Colonic mucosa (tissue), 4 donors: ENCODE results near the gene TEAD3. TPM values are rescaled to one million over a fixed set of nuclear protein-coding genes. Genes with fewer than 3 reads are reported as not detected.

ENCODE experiments used
- DNase-seq: peaks from one replicate; pipeline ENCODE4 v3.0.0-alpha.2; 2020
- H3K27ac ChIP-seq: fragments of 200-600 bp; one replicate; pipeline ENCODE4 v1.8.0; 2021
- H3K27me3 ChIP-seq: fragments of 200-600 bp; one replicate; pipeline ENCODE4 v1.8.0; 2021
- H3K36me3 ChIP-seq: fragments of 200-600 bp; one replicate; pipeline ENCODE4 v1.8.0; 2021
- H3K4me1 ChIP-seq: fragments of 200-600 bp; one replicate; pipeline ENCODE4 v1.8.0; 2021; ENCODE audit warnings: mild to moderate bottlenecking
- H3K4me3 ChIP-seq: fragments of 200-600 bp; one replicate; pipeline ENCODE4 v1.8.0; 2021
- H3K9ac ChIP-seq, 2 donors: one replicate each; pipeline ENCODE4 v1.7.0; 2013; ENCODE audit warnings: control low read depth in 2 of 2, low read depth in 2 of 2, low read length in 2 of 2
- H3K9me3 ChIP-seq: fragments of 200-600 bp; one replicate; pipeline ENCODE4 v1.8.0; 2021
- intact Hi-C: fragments of 100-400 bp; cut with DNase I; formaldehyde crosslinking; loops from one replicate; pipeline ENCODE4 v1.14.1; 2022
- total RNA-seq, 2 donors: library from RNA; stranded (reverse); fragmentation: NEBNext Ultra II Directional in 1 of 2; extraction: Animal tissue kit (Norgen Biotek cat#: 25700) in 1 of 2; gene quantifications; one replicate each; pipeline ENCODE4 v1.2.1, GENCODE V29; 2021
- TF ChIP-seq, protein P1 (sequence below): fragments of 200-600 bp; IDR thresholded peaks from one replicate; pipeline ENCODE4 v1.8.0; 2022; ENCODE audit warnings: antibody characterized with exemption, mild to moderate bottlenecking
- donor health status: healthy.
- donor health status: DM: no; HTN: no; CAD: no.
- donor health status: DM: no; HTN: no; CAD: no.

The TEAD3 gene
- total RNA-seq, 2 donors from 2014 or later = 24.5 to 38.4 TPM

DNA sequence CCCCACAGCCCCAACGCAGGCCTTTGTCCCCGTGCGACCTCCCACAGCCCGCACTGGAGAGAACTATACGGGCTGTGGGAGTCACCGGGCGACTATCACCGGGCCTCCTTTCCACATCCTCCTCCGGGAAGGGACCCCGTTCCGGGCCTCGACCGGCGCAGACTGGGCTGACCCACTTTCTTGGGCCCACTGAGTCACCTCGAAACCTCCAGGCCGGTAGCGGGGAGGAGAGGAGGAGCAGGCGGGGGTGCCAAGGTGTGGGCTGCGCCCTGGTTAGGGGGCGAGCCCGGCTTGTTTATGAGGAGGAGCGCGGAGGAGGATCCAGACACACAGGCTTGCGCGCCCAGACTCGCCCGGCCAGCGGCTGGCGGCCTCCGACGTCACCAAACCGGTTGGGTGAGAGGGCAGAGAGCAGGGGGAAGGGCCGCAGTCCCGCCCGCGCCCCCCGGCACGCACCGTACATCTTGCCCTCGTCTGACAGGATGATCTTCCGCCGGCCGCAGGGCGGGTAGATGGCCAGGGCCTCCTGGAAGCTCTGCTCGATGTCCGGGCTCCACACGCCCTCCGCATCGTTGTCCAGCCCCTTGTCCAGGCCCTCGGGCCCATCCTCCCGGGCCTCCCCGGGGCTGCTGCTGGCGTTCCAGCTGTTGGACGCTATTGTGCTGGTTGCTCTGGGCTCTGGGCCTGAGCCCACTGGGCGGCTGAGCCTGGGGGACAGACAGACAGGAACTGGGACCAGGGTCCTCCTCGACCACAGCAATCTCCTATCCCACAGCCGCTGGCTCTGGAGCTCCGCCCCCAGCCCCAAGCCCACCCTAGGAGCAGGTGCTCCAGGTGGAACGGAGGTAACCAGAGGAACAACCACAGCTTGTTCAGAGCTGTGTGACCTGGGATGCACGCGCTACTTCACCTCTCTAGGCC lies 10.6 kb downstream of the TEAD3 start:
- H3K9ac ChIP-seq = peak overlapping the region; percentile 68 to 89
- peak overlapping the region; percentile 23 for H3K4me3 ChIP-seq

DNA sequence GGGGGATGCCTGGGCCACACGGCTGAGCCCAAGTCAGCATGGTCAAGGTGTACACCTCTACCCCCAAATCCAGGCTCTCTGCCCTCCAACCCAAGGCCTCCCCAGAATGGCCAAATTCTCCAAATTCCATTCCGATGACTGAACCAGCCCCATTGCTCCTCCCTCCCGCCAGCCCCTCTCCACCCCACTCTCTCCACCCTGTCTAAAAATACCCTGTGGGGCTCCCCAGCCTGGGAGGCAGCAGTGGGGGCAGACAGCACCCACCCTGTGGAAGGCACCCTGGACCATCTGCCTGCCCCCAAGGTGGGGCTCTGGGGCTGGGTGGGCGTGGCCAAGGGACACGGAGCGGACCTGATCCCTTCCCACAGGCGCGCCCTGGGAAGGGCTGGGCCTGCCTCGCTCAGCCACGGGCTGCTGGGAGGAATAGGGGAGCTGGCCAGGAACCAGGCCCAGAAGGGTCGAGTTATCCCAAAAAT lies 11.4 kb downstream of the TEAD3 start:
- peak; percentile 81 for DNase-seq
- intact Hi-C loops = no loop called here
- no peaks in the 10 kb centered on the region for H3K27me3 ChIP-seq
- H3K9ac ChIP-seq = peak overlapping the region; percentile 68 to 89
- peaks cover 32% of the 10 kb centered on the region for H3K4me1 ChIP-seq
- H3K36me3 ChIP-seq = no peaks in the 10 kb centered on the region
- peak overlapping the region; percentile 23 for H3K4me3 ChIP-seq
- TF ChIP-seq, protein P1, sequence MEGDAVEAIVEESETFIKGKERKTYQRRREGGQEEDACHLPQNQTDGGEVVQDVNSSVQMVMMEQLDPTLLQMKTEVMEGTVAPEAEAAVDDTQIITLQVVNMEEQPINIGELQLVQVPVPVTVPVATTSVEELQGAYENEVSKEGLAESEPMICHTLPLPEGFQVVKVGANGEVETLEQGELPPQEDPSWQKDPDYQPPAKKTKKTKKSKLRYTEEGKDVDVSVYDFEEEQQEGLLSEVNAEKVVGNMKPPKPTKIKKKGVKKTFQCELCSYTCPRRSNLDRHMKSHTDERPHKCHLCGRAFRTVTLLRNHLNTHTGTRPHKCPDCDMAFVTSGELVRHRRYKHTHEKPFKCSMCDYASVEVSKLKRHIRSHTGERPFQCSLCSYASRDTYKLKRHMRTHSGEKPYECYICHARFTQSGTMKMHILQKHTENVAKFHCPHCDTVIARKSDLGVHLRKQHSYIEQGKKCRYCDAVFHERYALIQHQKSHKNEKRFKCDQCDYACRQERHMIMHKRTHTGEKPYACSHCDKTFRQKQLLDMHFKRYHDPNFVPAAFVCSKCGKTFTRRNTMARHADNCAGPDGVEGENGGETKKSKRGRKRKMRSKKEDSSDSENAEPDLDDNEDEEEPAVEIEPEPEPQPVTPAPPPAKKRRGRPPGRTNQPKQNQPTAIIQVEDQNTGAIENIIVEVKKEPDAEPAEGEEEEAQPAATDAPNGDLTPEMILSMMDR = no peak
- peak overlapping the region; percentile 94 for H3K27ac ChIP-seq
- no peaks in the 10 kb centered on the region for H3K9me3 ChIP-seq

More for the DNA sequence above, 10.6 kb downstream of the TEAD3 start:
- intact Hi-C loops = no loop called here
- peak overlapping the region; percentile 94 for H3K27ac ChIP-seq
- peaks cover 32% of the 10 kb centered on the region for H3K4me1 ChIP-seq
- TF ChIP-seq, protein P1 = no peak
- H3K9me3 ChIP-seq = no peaks in the 10 kb centered on the region
- H3K36me3 ChIP-seq = no peaks in the 10 kb centered on the region
- DNase-seq = peak; percentile 94
- H3K27me3 ChIP-seq = no peaks in the 10 kb centered on the region

DNA sequence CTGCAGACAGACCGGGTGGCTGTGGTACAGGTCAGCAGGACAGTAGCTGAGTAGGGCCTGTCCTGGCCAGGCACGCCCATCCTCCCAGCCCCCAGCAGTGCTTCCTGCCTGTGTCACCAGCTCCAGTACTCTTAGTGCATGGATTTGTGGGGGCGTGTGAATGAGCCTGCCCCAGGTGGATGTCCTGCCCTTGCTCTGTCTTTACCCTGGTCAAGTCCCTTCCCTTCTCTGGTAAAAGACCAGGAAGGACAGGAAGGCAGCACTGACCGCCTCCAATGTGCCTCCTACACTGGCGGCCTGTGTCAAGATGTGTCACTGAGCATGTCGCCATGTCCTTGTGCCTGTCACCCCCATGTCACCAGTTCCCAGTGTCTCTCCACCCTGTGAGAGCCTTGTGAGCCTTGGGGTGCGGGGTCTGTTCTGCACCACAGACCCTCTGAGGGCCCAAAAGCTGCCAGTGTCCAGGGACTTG lies 11.9 kb downstream of the TEAD3 start:
- intact Hi-C loops = no loop called here
- H3K4me3 ChIP-seq = no peak overlapping the region
- DNase-seq = no peak
- TF ChIP-seq, protein P1 = no peak
- H3K27me3 ChIP-seq = no peaks in the 10 kb centered on the region
- peak overlapping the region; percentile 94 for H3K27ac ChIP-seq
- H3K9me3 ChIP-seq = no peaks in the 10 kb centered on the region
- H3K4me1 ChIP-seq = peaks cover 32% of the 10 kb centered on the region
- H3K9ac ChIP-seq = peak overlapping the region in 1 of 2 donors; percentile 89
- no peaks in the 10 kb centered on the region for H3K36me3 ChIP-seq

DNA sequence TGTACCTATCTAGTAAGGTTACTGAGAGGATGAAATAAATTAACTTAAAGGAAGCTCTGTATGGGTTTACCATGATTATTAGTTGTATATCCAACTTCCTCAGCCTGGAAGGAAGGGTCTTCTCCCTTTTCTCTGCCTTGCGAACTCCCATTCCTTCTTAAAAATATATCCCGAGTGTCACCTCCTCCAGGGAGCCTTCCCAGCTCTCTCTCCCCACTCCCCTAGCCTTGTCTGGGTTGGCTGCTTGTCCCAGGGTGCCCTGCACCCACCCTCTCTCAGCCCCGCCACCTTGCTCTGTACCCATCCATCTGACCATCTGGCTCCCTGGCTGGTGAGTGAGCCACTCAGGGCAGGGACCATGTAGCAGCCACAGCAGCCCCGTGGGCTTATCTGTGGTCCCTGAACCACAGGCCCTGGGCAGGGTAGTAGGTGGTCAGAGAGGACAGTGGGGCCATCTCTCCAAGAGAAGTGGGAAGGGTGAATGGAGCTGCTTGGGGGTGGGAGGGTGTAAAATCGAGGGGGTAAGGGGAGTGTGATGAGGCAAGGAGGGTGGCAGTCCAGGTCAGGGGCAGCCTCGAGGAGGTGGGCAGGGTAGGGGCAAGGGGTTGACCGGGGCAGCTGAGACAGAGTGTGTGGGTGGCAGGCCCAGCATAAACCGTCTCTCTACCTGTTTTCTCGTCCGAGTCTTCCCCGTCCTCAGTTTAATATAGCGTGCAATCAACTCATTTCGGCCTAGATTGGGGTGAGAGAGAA lies 12.8 kb downstream of the TEAD3 start:
- H3K9ac ChIP-seq = no peak overlapping the region
- peaks cover 32% of the 10 kb centered on the region for H3K4me1 ChIP-seq
- intact Hi-C loops = no loop called here
- no peak for DNase-seq
- H3K27ac ChIP-seq = no peak overlapping the region
- H3K9me3 ChIP-seq = no peaks in the 10 kb centered on the region
- no peaks in the 10 kb centered on the region for H3K36me3 ChIP-seq
- no peaks in the 10 kb centered on the region for H3K27me3 ChIP-seq
- no peak overlapping the region for H3K4me3 ChIP-seq
- TF ChIP-seq, protein P1 = no peak

DNA sequence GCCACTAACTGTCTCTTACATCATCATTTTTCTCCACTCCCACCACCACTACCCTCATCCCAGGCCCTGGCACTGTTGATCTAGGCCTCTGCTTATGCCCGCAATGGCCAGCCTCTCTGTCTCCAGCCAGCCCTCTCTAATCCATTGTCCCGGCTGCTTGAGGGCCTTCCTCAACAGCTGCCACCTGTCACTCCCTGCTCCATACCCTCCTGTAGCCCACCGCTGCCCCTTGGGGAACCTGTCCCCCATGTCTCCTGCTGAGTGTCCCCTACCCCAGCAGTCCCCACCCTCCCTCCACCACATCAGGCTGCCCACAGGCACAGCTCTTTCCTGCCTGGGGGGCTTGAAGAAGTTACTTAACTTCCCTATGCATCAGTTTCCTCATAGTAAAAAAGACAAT lies 13.4 kb downstream of the TEAD3 start:
- no peaks in the 10 kb centered on the region for H3K9me3 ChIP-seq
- intact Hi-C loops = no loop called here
- DNase-seq = no peak
- H3K27me3 ChIP-seq = no peaks in the 10 kb centered on the region
- no peaks in the 10 kb centered on the region for H3K36me3 ChIP-seq
- H3K4me1 ChIP-seq = peaks cover 29% of the 10 kb centered on the region
- H3K9ac ChIP-seq = no peak overlapping the region
- no peak overlapping the region for H3K4me3 ChIP-seq
- TF ChIP-seq, protein P1 = no peak
- no peak overlapping the region for H3K27ac ChIP-seq
